Mucosa of descending colon (tissue), 3 donors: ENCODE results near the gene DNAJC13. TPM values are rescaled to one million over a fixed set of nuclear protein-coding genes. Genes with fewer than 3 reads are reported as not detected.
A peak's percentile ranks its signal among the peaks of the same experiment; 100 is the strongest.

Source experiments
- ATAC-seq: fragments of 200-7000 bp; cut with Tn5 transposase; one replicate; pipeline ENCODE4 v1.9.1; 2020; ENCODE audit warnings: mild to moderate bottlenecking, moderate library complexity
- DNase-seq, 3 donors: peaks; one replicate each; pipeline ENCODE4 v3.0.0-alpha.2; 2020
- H3K36me3 ChIP-seq: fragments of 200-600 bp; one replicate; pipeline ENCODE4 v1.8.0; 2021; ENCODE audit warnings: low read depth, mild to moderate bottlenecking
- H3K4me1 ChIP-seq: fragments of 200-600 bp; one replicate; pipeline ENCODE4 v1.8.0; 2021; ENCODE audit warnings: low read depth, mild to moderate bottlenecking
- H3K4me3 ChIP-seq: fragments of 200-600 bp; one replicate; pipeline ENCODE4 v1.8.0; 2021; ENCODE audit warnings: mild to moderate bottlenecking
- H3K9me3 ChIP-seq: fragments of 200-600 bp; one replicate; pipeline ENCODE4 v1.8.0; 2021; ENCODE audit warnings: mild to moderate bottlenecking
- CTCF ChIP-seq: fragments of 200-600 bp; IDR thresholded peaks from one replicate; pipeline ENCODE4 v1.8.0; 2022; ENCODE audit warnings: antibody characterized with exemption, mild to moderate bottlenecking
- intact Hi-C, 2 donors: fragments of 100-400 bp; cut with DNase I in 1 of 2; cut with micrococcal nuclease in 1 of 2; formaldehyde crosslinking; loops; one replicate each; pipeline versions ENCODE4 v1.11.0 to v1.11.1; 2022; cut with DNase I, micrococcal nuclease
- total RNA-seq, 3 donors: library from RNA; stranded (reverse); fragmentation: NEBNext Ultra II Directional in 2 of 3; extraction: Animal tissue kit (Norgen Biotek cat#: 25700) in 2 of 3; gene quantifications; one replicate each; pipeline versions ENCODE4 v1.2.1 to v1.2.4, GENCODE V29; 2021 to 2023
- donor health status: DM: no; HTN: no; CAD: no; lungs with moderate emphysema.
- donor health status: DM: no; HTN: no; CAD: no.
- donor health status: DM: no; HTN: yes; CAD: no.

The DNAJC13 gene
- total RNA-seq, 3 donors from 2014 or later = 47.6 to 62.0 (median 60.4) TPM

- intact Hi-C loops = no loop called here
- Histone ChIP-seq H3K36me3 (no peaks in the 10 kb centered on the region), H3K4me3 (no peak overlapping the region), H3K4me1 (no peaks in the 10 kb centered on the region), H3K9me3 (no peaks in the 10 kb centered on the region)
- ATAC-seq = no peak
- DNase-seq = no peak
- no peak for TF ChIP-seq CTCF
Measured at GRCh38 chr3:132522353-132522752, 105.1 kb downstream of the DNAJC13 start.

- Histone ChIP-seq H3K9me3 (no peaks in the 10 kb centered on the region), H3K4me3 (no peak overlapping the region), H3K36me3 (peaks cover 12% of the 10 kb centered on the region), H3K4me1 (no peaks in the 10 kb centered on the region)
- DNase-seq = no peak
- intact Hi-C loops = no loop called here
- TF ChIP-seq CTCF = no peak
- ATAC-seq = no peak
Measured at GRCh38 chr3:132530624-132531023, 113.3 kb downstream of the DNAJC13 start.

- Histone ChIP-seq H3K4me3 (no peak overlapping the region), H3K9me3 (no peaks in the 10 kb centered on the region), H3K36me3 (peaks cover 3% of the 10 kb centered on the region), H3K4me1 (no peaks in the 10 kb centered on the region)
- ATAC-seq (peak; percentile 83), DNase-seq (peak in 1 of 3 donors; percentile 77)
- TF ChIP-seq CTCF = peak; percentile 32
- intact Hi-C loops = loop anchor here (2.0 to 5.0 kb wide), 2 partner anchors 106 to 107 kb away; no protein-coding TSS in a partner anchor
Measured at GRCh38 chr3:132535575-132536441, 118.5 kb downstream of the DNAJC13 start.

GRCh38 chr3:132536442-132537153 lies 119.3 kb downstream of the DNAJC13 start:
- DNase-seq = no peak
- ATAC-seq = no peak
- H3K36me3 ChIP-seq = peaks cover 3% of the 10 kb centered on the region
- no peak overlapping the region for H3K4me3 ChIP-seq
- H3K4me1 ChIP-seq = no peaks in the 10 kb centered on the region
- H3K9me3 ChIP-seq = no peaks in the 10 kb centered on the region
- intact Hi-C loops = loop anchor here in 1 of 2 donors (5.0 kb wide), 1 partner anchor 106 kb away; no protein-coding TSS in a partner anchor
- no peak for TF ChIP-seq CTCF

GRCh38 chr3:132537297-132537696 lies 120.0 kb downstream of the DNAJC13 start:
- TF ChIP-seq CTCF = no peak
- no peaks in the 10 kb centered on the region for H3K9me3 ChIP-seq
- no peak for ATAC-seq
- intact Hi-C loops = loop anchor here in 1 of 2 donors (5.0 kb wide), 1 partner anchor 105 kb away; no protein-coding TSS in a partner anchor
- H3K4me3 ChIP-seq = no peak overlapping the region
- H3K4me1 ChIP-seq = no peaks in the 10 kb centered on the region
- peaks cover 3% of the 10 kb centered on the region for H3K36me3 ChIP-seq
- DNase-seq = no peak
